ENCODE results near the gene TAAR1.
"Not testable (repeated sequence)": the region's sequence is repeated elsewhere in the genome, so short reads cannot be mapped to it uniquely, and the experiment has no call there.

GRCh38 chr6:132600900-132601299 is 58.1 kb downstream of the TAAR1 start:
- not testable (repeated sequence) for TF ChIP-seq CTCF (IDR thresholded peaks at IDR 0.05; ENCODE audit: low read length); EZH2 (IDR thresholded peaks at IDR 0.05; ENCODE audit: borderline replicate concordance, low read length)

All from OCI-LY1 (cell line).